ENCODE data around the gene RHOF. TPM values are rescaled to one million over a fixed set of nuclear protein-coding genes. Genes with fewer than 3 reads are reported as not detected.

The RHOF gene
- total RNA-seq, 2 donors from 2014 or later = 31.0 to 35.6 TPM

DNA sequence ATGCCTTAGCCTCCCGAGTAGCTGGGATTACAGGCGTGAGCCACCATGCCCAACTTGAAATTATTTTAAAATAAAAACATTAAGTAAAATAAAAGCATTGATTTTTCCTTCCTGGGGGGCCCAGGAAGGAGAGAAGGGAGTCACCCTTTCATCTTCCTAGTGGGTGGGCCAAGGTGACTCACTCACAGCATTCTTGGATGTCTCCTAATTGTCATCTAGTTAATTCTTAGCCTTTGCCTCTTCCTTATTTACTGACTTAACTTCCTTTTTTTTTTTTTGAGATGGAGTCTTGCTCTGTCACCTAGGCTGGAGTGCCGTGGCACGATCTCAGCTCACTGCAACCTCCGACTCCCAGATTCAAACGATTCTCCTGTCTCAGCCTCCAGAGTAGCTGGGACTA, 51.7 kb downstream of the RHOF start:
- TF ChIP-seq, protein P1, sequence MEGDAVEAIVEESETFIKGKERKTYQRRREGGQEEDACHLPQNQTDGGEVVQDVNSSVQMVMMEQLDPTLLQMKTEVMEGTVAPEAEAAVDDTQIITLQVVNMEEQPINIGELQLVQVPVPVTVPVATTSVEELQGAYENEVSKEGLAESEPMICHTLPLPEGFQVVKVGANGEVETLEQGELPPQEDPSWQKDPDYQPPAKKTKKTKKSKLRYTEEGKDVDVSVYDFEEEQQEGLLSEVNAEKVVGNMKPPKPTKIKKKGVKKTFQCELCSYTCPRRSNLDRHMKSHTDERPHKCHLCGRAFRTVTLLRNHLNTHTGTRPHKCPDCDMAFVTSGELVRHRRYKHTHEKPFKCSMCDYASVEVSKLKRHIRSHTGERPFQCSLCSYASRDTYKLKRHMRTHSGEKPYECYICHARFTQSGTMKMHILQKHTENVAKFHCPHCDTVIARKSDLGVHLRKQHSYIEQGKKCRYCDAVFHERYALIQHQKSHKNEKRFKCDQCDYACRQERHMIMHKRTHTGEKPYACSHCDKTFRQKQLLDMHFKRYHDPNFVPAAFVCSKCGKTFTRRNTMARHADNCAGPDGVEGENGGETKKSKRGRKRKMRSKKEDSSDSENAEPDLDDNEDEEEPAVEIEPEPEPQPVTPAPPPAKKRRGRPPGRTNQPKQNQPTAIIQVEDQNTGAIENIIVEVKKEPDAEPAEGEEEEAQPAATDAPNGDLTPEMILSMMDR (conservative IDR thresholded peaks at IDR 0.05) = no peak
- H3K4me1 ChIP-seq (ENCODE audit: control insufficient read depth, insufficient read depth, low read length) = no peaks in the 10 kb centered on the region
- peaks cover 12% of the 10 kb centered on the region for H3K4me1 Mint-ChIP-seq
- H3K9ac ChIP-seq (ENCODE audit: extremely low read depth, low read length, poor library complexity, severe bottlenecking) = no peak overlapping the region
- H3K9me3 ChIP-seq (ENCODE audit: control insufficient read depth, low read length) = no peaks in the 10 kb centered on the region
- peaks cover 11% of the 10 kb centered on the region for H3K36me3 Mint-ChIP-seq (ENCODE audit: low read depth)
- H3K4me3 Mint-ChIP-seq = no peak overlapping the region
- no peaks in the 10 kb centered on the region for H3K9me3 Mint-ChIP-seq
- H3K27me3 Mint-ChIP-seq (ENCODE audit: insufficient read depth) = no peaks in the 10 kb centered on the region
- no peak overlapping the region for H3K27ac Mint-ChIP-seq
- H3K27ac ChIP-seq (ENCODE audit: low read depth, low read length) = no peak overlapping the region
- WGBS, 2 experiments (ENCODE audit: insufficient coverage in 1 of 2, insufficient read length in 1 of 2) = 94 to 97% methylated on average over 4 to 5 of the region's 6 CpGs
- H3K4me3 ChIP-seq (ENCODE audit: low read length) = no peak overlapping the region
- no peak for DNase-seq
- H3K27me3 ChIP-seq (ENCODE audit: control insufficient read depth, insufficient read depth, low read length, poor library complexity, severe bottlenecking) = no peaks in the 10 kb centered on the region
- peaks cover 4% of the 10 kb centered on the region for H3K36me3 ChIP-seq (ENCODE audit: control insufficient read depth, insufficient read depth, low read length)

GRCh38 chr12:121740847-121741246, 52.6 kb downstream of the RHOF start:
- Histone ChIP-seq H3K4me1 (ENCODE audit: control insufficient read depth, insufficient read depth, low read length) (no peaks in the 10 kb centered on the region), H3K27me3 (ENCODE audit: control insufficient read depth, insufficient read depth, low read length, poor library complexity, severe bottlenecking) (no peaks in the 10 kb centered on the region), H3K27ac (ENCODE audit: low read depth, low read length) (no peak overlapping the region), H3K4me3 (ENCODE audit: low read length) (no peak overlapping the region), H3K9ac (ENCODE audit: extremely low read depth, low read length, poor library complexity, severe bottlenecking) (no peak overlapping the region), H3K36me3 (ENCODE audit: control insufficient read depth, insufficient read depth, low read length) (peaks cover 4% of the 10 kb centered on the region), H3K9me3 (ENCODE audit: control insufficient read depth, low read length) (no peaks in the 10 kb centered on the region)
- Mint-ChIP-seq H3K4me1 (peaks cover 12% of the 10 kb centered on the region), H3K9me3 (no peaks in the 10 kb centered on the region), H3K4me3 (no peak overlapping the region), H3K36me3 (ENCODE audit: low read depth) (peaks cover 11% of the 10 kb centered on the region), H3K27me3 (ENCODE audit: insufficient read depth) (no peaks in the 10 kb centered on the region), H3K27ac (no peak overlapping the region)
- TF ChIP-seq, protein P1 (conservative IDR thresholded peaks at IDR 0.05) = no peak
- no peak for DNase-seq
- WGBS, 2 experiments (ENCODE audit: insufficient coverage in 1 of 2, insufficient read length in 1 of 2) = 96 to 100% methylated on average over 1 to 4 of the region's 4 CpGs

GRCh38 chr12:121738340-121738858, 55.1 kb downstream of the RHOF start:
- 96 to 97% methylated on average over 7 to 9 of the region's 9 CpGs for WGBS, 2 experiments (ENCODE audit: insufficient coverage in 1 of 2, insufficient read length in 1 of 2)
- DNase-seq = no peak
- H3K27ac Mint-ChIP-seq = peak overlapping the region; percentile 29

More at GRCh38 chr12:121738340-121738858, 55.1 kb downstream of the RHOF start:
- H3K4me3 ChIP-seq (ENCODE audit: low read length) = no peak overlapping the region
- no peaks in the 10 kb centered on the region for H3K9me3 Mint-ChIP-seq
- no peak overlapping the region for H3K4me3 Mint-ChIP-seq
- H3K27me3 Mint-ChIP-seq (ENCODE audit: insufficient read depth) = no peaks in the 10 kb centered on the region
- no peaks in the 10 kb centered on the region for H3K9me3 ChIP-seq (ENCODE audit: control insufficient read depth, low read length)
- no peaks in the 10 kb centered on the region for H3K36me3 ChIP-seq (ENCODE audit: control insufficient read depth, insufficient read depth, low read length)
- peaks cover 3% of the 10 kb centered on the region for H3K36me3 Mint-ChIP-seq (ENCODE audit: low read depth)
- no peak overlapping the region for H3K27ac ChIP-seq (ENCODE audit: low read depth, low read length)
- TF ChIP-seq, protein P1 (conservative IDR thresholded peaks at IDR 0.05) = no peak
- peaks cover 12% of the 10 kb centered on the region for H3K4me1 Mint-ChIP-seq
- H3K27me3 ChIP-seq (ENCODE audit: control insufficient read depth, insufficient read depth, low read length, poor library complexity, severe bottlenecking) = no peaks in the 10 kb centered on the region
- H3K9ac ChIP-seq (ENCODE audit: extremely low read depth, low read length, poor library complexity, severe bottlenecking) = no peak overlapping the region
- H3K4me1 ChIP-seq (ENCODE audit: control insufficient read depth, insufficient read depth, low read length) = no peaks in the 10 kb centered on the region

Measured in endodermal cell (in vitro differentiated cells).